ENCODE measurements around the gene ZNF865.

Gene ZNF865

DNA sequence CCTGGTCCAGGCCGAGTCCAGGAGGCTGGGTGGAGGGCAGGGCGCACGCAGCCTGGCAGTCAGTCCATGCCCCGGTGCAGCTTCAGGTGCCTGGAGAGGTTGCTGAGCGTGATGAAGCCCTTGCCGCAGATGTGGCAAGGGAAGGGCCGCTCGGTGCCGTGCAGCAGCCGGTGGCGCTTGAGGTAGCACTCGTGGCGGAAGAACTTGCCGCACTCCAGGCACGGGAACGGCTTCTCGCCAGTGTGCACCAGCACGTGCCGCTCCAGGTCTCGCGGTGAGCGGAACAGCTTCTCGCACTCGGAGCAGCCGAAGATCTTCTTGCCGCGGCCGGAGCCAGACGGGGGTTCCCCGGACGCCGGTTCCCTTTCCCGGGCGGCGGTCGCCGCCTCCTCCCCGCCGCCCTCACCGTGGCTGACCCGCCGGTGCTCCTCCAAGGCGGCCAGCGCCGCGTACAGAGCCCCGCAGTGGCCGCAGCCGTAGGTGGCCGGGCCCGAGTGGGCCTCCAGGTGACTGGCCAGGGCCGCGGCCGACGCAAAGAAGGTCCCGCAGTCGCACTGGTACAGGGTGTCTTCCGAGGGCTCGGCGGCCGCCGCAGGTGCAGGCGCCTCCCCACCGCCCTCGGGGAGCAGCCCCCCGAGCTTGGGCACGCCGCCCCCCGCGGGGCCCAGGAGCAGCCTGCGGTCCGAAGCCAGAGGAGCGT lies 12.9 kb upstream of the ZNF865 start:
- Mint-ChIP-seq H3K36me3 (ENCODE audit: low read depth) (peaks cover 42% of the 10 kb centered on the region), H3K27ac (no peak overlapping the region), H3K4me3 (no peak overlapping the region), H3K9me3 (no peaks in the 10 kb centered on the region), H3K4me1 (peaks cover 6% of the 10 kb centered on the region), H3K27me3 (ENCODE audit: low read depth) (no peaks in the 10 kb centered on the region)
- TF ChIP-seq, protein P1, sequence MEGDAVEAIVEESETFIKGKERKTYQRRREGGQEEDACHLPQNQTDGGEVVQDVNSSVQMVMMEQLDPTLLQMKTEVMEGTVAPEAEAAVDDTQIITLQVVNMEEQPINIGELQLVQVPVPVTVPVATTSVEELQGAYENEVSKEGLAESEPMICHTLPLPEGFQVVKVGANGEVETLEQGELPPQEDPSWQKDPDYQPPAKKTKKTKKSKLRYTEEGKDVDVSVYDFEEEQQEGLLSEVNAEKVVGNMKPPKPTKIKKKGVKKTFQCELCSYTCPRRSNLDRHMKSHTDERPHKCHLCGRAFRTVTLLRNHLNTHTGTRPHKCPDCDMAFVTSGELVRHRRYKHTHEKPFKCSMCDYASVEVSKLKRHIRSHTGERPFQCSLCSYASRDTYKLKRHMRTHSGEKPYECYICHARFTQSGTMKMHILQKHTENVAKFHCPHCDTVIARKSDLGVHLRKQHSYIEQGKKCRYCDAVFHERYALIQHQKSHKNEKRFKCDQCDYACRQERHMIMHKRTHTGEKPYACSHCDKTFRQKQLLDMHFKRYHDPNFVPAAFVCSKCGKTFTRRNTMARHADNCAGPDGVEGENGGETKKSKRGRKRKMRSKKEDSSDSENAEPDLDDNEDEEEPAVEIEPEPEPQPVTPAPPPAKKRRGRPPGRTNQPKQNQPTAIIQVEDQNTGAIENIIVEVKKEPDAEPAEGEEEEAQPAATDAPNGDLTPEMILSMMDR (IDR thresholded peaks at IDR 0.05; ENCODE audit: unreplicated experiment in 3 of 3): no peak

DNA sequence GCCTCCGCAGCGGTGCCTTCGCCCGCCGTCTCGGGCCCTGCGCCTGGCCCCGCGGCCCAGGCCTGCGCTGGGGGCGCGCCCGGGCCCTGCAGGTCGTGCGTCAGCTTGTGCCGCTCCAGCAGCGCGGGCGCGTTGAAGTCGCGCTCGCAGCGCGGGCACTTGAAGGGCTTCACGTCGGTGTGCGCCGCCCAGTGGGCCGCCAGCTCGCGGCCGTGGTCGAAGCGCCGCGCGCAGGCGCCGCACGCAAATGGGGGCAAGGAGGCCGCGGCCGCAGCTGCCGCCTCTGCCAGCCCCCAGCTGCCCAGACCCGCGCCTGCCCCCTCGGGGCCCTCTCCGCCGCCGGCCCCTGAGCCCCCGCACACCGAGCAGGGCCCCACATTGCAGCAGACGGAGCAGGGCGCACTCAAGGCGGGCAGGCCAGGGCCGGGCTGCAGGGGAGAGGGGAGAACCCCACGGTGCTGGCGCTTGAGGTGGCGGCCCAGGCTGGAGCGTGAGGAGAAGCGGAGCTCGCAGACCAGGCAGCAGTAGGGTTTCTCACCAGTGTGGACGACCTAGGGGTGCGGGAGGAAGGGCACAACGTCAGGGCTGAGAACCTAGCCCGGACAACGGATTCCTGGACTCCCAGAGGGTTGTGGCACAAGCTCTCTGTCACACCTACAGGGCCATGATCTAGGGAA lies 12.2 kb upstream of the ZNF865 start:
- Mint-ChIP-seq H3K27me3 (ENCODE audit: low read depth) (no peaks in the 10 kb centered on the region), H3K4me1 (peaks cover 5% of the 10 kb centered on the region), H3K36me3 (ENCODE audit: low read depth) (peaks cover 47% of the 10 kb centered on the region), H3K9me3 (no peaks in the 10 kb centered on the region), H3K27ac (peak overlapping the region in 1 of 3 experiments; percentile 43), H3K4me3 (no peak overlapping the region)
- TF ChIP-seq, protein P1 (IDR thresholded peaks at IDR 0.05; ENCODE audit: unreplicated experiment in 3 of 3): no peak

DNA sequence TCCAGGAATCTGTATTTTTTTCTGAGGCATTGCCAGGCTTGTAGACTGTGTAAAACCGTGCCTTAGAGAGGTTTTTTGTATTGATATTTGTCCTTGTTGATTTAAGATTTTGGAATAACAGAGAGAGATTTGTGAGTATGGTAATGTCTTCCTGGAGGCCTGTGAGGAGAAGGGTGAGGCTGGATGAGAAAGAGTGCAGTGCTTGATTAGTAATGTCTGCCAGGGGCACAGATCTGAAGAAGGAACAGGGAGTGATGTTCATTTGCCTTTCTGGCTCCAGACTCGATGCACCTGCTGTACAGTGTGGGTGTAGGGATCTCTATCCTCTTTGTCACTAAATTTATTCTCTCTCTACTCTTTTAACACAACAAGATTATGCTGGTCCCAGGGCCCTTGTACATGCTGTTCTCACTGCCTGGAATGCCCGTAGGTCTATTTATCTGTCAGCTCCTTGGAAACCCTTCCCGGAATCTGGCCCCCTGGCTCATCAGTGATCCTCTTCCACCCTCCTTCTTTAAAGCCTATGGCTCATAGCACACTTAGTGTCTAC lies 10.4 kb upstream of the ZNF865 start:
- Mint-ChIP-seq H3K4me3 (peak overlapping the region in 1 of 3 experiments; percentile 11), H3K27ac (peak overlapping the region in 2 of 3 experiments; percentile 6 to 12), H3K36me3 (ENCODE audit: low read depth) (peaks cover 53% of the 10 kb centered on the region), H3K27me3 (ENCODE audit: low read depth) (no peaks in the 10 kb centered on the region), H3K4me1 (peaks cover 12% of the 10 kb centered on the region), H3K9me3 (no peaks in the 10 kb centered on the region)
- TF ChIP-seq, protein P1 (IDR thresholded peaks at IDR 0.05; ENCODE audit: unreplicated experiment in 3 of 3): no peak

DNA sequence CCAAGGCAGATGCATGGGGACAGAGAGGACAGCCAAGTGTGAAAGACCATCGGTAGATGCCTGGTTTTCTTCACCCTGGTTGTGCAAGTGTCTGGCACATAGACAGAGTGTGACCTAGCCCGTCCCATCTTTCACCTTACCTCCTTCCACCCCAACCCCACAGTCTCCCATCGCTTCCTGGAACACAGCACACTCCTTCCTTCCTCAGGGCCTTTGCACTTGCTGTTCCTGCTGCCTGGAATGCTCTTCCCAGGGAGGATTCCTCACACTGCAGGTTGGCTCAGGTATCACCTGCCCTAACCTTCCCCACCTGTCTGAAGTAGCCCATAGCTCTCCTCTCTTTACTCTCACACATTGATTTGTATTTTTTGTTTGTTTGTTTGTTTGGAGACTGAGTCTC lies 9.1 kb upstream of the ZNF865 start:
- Mint-ChIP-seq H3K27ac (peak overlapping the region in 1 of 3 experiments; percentile 24), H3K4me3 (peak overlapping the region in 2 of 3 experiments; percentile 39 to 62), H3K36me3 (ENCODE audit: low read depth) (peaks cover 51% of the 10 kb centered on the region), H3K9me3 (no peaks in the 10 kb centered on the region), H3K27me3 (ENCODE audit: low read depth) (no peaks in the 10 kb centered on the region), H3K4me1 (peaks cover 12% of the 10 kb centered on the region)
- TF ChIP-seq, protein P1 (IDR thresholded peaks at IDR 0.05; ENCODE audit: unreplicated experiment in 3 of 3): no peak

DNA sequence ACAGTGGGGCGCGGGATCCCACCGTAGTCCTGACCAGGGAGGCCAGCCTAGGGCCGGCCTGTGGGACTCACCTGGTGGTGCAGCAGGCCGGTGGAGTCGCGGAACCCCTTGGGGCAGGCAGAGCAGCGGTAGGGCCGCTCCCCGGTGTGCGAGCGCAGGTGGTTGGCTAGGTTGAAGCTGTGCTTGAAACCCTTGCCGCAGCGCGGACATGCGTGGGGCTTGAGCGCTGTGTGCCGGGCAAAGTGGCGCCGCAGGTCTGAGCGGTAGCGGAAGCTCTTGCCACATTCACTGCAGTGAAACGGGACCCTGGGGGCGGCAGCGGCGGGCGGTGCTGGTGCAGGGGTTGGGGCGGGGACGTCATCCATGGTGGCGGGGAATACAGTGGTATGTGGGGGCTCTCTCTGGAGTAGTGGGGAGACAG lies 7.9 kb upstream of the ZNF865 start:
- Mint-ChIP-seq H3K4me3 (no peak overlapping the region), H3K36me3 (ENCODE audit: low read depth) (peaks cover 46% of the 10 kb centered on the region), H3K27me3 (ENCODE audit: low read depth) (no peaks in the 10 kb centered on the region), H3K9me3 (no peaks in the 10 kb centered on the region), H3K4me1 (peaks cover 12% of the 10 kb centered on the region), H3K27ac (peak overlapping the region in 1 of 3 experiments; percentile 35)
- TF ChIP-seq, protein P1 (IDR thresholded peaks at IDR 0.05; ENCODE audit: unreplicated experiment in 3 of 3): no peak

All from nephron (organoid).